Globus pallidus (tissue), 1 donor: ENCODE measurements around the gene FOXK2.

Source experiments
- DNase-seq: peaks from one replicate; pipeline ENCODE4 v3.0.0-alpha.2; 2015; ENCODE audit warnings: low spot score

Gene FOXK2

GRCh38 chr17:82608816-82609215 is 89.3 kb downstream of the FOXK2 start:
- peak; percentile 65 for DNase-seq

GRCh38 chr17:82609655-82610054 is 90.1 kb downstream of the FOXK2 start:
- no peak for DNase-seq

- no peak for DNase-seq
Observed at GRCh38 chr17:82611140-82612058, 91.9 kb downstream of the FOXK2 start.

GRCh38 chr17:82613283-82614094 is 94.0 kb downstream of the FOXK2 start:
- DNase-seq: no peak

- DNase-seq: no peak
Observed at GRCh38 chr17:82614095-82614631, 94.6 kb downstream of the FOXK2 start.

- DNase-seq: no peak
Observed at GRCh38 chr17:82615084-82616020, 95.8 kb downstream of the FOXK2 start.

GRCh38 chr17:82616021-82616711 is 96.6 kb downstream of the FOXK2 start:
- no peak for DNase-seq

- no peak for DNase-seq
Observed at GRCh38 chr17:82619211-82619610, 99.7 kb downstream of the FOXK2 start.

- DNase-seq: no peak
Observed at GRCh38 chr17:82619641-82620040, 100.1 kb downstream of the FOXK2 start.

GRCh38 chr17:82623707-82624106 is 104.2 kb downstream of the FOXK2 start:
- DNase-seq: no peak

- DNase-seq: no peak
Observed at GRCh38 chr17:82627405-82627804, 107.9 kb downstream of the FOXK2 start.

- DNase-seq: no peak
Observed at GRCh38 chr17:82629748-82630147, 110.2 kb downstream of the FOXK2 start.

- no peak for DNase-seq
Observed at GRCh38 chr17:82630212-82630611, 110.7 kb downstream of the FOXK2 start.

- DNase-seq: no peak
Observed at GRCh38 chr17:82631544-82631943, 112.0 kb downstream of the FOXK2 start.

- no peak for DNase-seq
Observed at GRCh38 chr17:82632451-82632850, 112.9 kb downstream of the FOXK2 start.

GRCh38 chr17:82633343-82633742 is 113.8 kb downstream of the FOXK2 start:
- DNase-seq: no peak

GRCh38 chr17:82636626-82637598 is 117.4 kb downstream of the FOXK2 start:
- no peak for DNase-seq

- no peak for DNase-seq
Observed at GRCh38 chr17:82638183-82638773, 118.7 kb downstream of the FOXK2 start.

GRCh38 chr17:82639628-82640027 is 120.1 kb downstream of the FOXK2 start:
- DNase-seq: no peak
